PC-3 (cell line): ENCODE measurements around the gene DOK5.

Source experiments
- CTCF ChIP-seq: fragments of 300-600 bp; sonication (generic); conservative IDR thresholded peaks from 2 replicates; pipeline ENCODE4 v1.5.1; 2017; ENCODE audit warnings: antibody characterized with exemption, low read depth, mild to moderate bottlenecking, low read length
- EZH2 ChIP-seq: fragments of 300-600 bp; sonication (generic); IDR thresholded peaks from one replicate; pipeline ENCODE4 v1.6.1; 2017; ENCODE audit warnings: antibody characterized with exemption, mild to moderate bottlenecking, low read length; ENCODE audit not compliant: unreplicated experiment

GRCh38 chr20:54623991-54624569 lies 148.7 kb downstream of the DOK5 start:
- TF ChIP-seq CTCF (no peak), EZH2 (no peak)
